Heart left ventricle (tissue), 13 donors: ENCODE data around the gene SNORC.

Experiments
- CTCF ChIP-seq, 12 donors: fragments of 200-600 bp; sonication (generic) in 4 of 12; IDR thresholded peaks; one replicate each; pipeline versions ENCODE4 v1.5.0 to v1.8.0; 2018 to 2022; ENCODE audit warnings: antibody characterized with exemption in 12 of 12, mild to moderate bottlenecking in 5 of 12
- POLR2A ChIP-seq, 2 donors: fragments of 450-650 bp; IDR thresholded peaks; one replicate each; pipeline ENCODE4 v1.6.1; 2017; ENCODE audit warnings: antibody characterized with exemption in 2 of 2, mild to moderate bottlenecking in 2 of 2, moderate library complexity in 2 of 2
- donor health status: ischemic (EF 13 %, LVEDD 7.1; RV severe dilation, severe dysfunction).
- donor health status: DM: no; HTN: yes; CAD: no.
- donor health status: DM: no; HTN: no; CAD: no.
- donor health status: ischemic (EF 25% LVEDD 6.9; RV normal size, moderate dysfunction).
- donor health status: ischemic (EF 25% LVEDD 5.7; RV mildly dilated, moderate dysfunction).
- donor health status: ischemic (EF 35%, LVEDD 5.7; RV mildly dilated, moderate dysfunction).
- donor health status: nonischemic (EF 11% LVEDD 7.7; RV severe dilation, severe dysfunction).
- donor health status: DM: yes; HTN: yes; CAD: no.
- donor health status: PGD.
- donor health status: ischemic (EF 29% LVEDD 5.4; RV normal size, mild dysfunction).
- donor health status: nonischemic (EF 23%, LVEDD 6.1; RV moderate dilation, normal function).

GRCh38 chr2:232920055-232920454 lies 50.0 kb downstream of the SNORC start:
- TF ChIP-seq POLR2A (IDR thresholded peaks at IDR 0.05) = no peak
- TF ChIP-seq CTCF (IDR thresholded peaks at IDR 0.05) = no peak
